HFF-Myc (cell line): Measurements from ENCODE around the gene NAT10.
A peak's percentile ranks its signal among the peaks of the same experiment; 100 is the strongest.

ENCODE experiments used
- DNase-seq: peaks from one replicate; pipeline ENCODE4 v3.0.0-alpha.2; 2011; ENCODE audit warnings: low read depth; ENCODE audit errors: extremely low read depth
- H3K4me3 ChIP-seq: replicated peaks from 2 replicates; pipeline ENCODE4 v1.5.1; 2011; ENCODE audit warnings: low read depth, mild to moderate bottlenecking, control low read depth, low read length
- TF ChIP-seq, protein P1 (sequence below): IDR thresholded peaks from 2 replicates; pipeline ENCODE4 v1.5.1; 2012; ENCODE audit warnings: mild to moderate bottlenecking, low read depth, low read length, control low read depth; ENCODE audit errors: missing control alignments

NAT10 gene

GRCh38 chr11:34105957-34106504, 602 bp downstream of the NAT10 start:
- no peak for DNase-seq

DNA sequence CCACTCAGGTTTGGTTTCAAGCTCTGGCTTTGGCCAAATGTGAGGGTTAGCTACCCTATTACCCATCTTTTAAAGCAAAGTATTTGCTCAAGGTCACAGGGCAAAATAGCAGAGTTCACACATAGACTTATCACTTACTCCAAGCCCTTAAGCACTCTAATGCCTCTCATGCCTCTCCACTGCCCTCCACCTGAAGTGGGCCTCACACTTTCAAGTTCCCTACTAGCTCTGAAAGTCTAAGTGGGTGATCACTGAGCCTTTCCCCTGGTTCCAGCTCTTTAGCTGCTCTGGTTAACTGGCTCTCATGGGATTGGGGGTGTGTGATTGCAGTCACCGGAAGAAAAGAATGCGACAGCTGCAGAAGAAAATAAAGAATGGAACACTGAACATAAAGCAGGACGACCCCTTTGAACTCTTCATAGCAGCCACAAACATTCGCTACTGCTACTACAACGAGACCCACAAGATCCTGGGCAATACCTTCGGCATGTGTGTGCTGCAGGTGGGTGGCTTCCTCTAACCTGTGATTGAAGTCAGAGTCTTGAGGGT, 6.4 kb downstream of the NAT10 start:
- TF ChIP-seq, protein P1, sequence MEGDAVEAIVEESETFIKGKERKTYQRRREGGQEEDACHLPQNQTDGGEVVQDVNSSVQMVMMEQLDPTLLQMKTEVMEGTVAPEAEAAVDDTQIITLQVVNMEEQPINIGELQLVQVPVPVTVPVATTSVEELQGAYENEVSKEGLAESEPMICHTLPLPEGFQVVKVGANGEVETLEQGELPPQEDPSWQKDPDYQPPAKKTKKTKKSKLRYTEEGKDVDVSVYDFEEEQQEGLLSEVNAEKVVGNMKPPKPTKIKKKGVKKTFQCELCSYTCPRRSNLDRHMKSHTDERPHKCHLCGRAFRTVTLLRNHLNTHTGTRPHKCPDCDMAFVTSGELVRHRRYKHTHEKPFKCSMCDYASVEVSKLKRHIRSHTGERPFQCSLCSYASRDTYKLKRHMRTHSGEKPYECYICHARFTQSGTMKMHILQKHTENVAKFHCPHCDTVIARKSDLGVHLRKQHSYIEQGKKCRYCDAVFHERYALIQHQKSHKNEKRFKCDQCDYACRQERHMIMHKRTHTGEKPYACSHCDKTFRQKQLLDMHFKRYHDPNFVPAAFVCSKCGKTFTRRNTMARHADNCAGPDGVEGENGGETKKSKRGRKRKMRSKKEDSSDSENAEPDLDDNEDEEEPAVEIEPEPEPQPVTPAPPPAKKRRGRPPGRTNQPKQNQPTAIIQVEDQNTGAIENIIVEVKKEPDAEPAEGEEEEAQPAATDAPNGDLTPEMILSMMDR = no peak
- no peak for DNase-seq
- no peak overlapping the region for H3K4me3 ChIP-seq

More at GRCh38 chr11:34105957-34106504, 602 bp downstream of the NAT10 start:
- TF ChIP-seq, protein P1 = no peak
- H3K4me3 ChIP-seq = peak overlapping the region; percentile 73

DNA sequence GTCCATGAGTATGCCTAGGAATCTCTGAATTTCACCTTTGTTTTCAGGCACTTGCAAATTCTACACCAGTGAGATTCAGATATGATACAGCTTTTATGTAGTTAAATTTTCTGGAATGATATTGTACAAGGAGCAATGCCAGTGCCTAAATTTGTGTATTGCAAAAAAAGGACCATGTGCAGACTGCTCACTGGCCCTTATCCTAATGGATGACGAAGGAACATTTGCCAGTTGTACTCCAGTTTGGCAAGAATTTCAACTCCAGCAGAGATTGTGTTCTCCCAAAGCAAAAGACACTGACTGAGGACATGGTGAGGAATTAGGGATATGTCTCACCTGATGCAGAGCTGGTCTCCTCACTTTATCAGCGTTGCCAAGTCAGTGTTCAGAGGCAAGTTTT, 8.6 kb downstream of the NAT10 start:
- no peak overlapping the region for H3K4me3 ChIP-seq
- TF ChIP-seq, protein P1 = no peak
- no peak for DNase-seq

DNA sequence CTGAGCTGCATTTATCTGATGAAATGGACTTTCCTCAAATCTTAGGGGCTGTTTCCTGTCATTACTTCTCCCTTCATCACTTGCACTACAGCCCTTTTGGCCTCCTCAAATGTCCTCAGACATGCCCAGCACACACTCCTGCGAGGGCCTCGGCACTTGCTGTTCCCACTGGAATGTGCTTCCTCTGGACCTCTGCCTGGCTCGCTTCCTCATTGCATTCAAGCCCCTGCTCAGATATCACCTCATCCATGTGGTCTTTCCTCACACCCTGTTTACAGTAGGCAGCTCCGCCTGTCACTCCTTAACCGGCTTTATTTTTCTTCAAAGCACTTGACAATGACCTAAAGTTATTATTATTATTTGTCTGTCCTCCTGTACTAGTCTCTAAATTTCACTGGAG, 9.0 kb downstream of the NAT10 start:
- TF ChIP-seq, protein P1 = no peak
- no peak for DNase-seq

GRCh38 chr11:34120651-34121050, 15.2 kb downstream of the NAT10 start:
- H3K4me3 ChIP-seq = no peak overlapping the region
- DNase-seq = no peak
- TF ChIP-seq, protein P1 = no peak

More for the DNA sequence above, 9.0 kb downstream of the NAT10 start:
- no peak overlapping the region for H3K4me3 ChIP-seq

GRCh38 chr11:34124885-34125668, 19.6 kb downstream of the NAT10 start:
- H3K4me3 ChIP-seq = no peak overlapping the region
- DNase-seq = no peak
- TF ChIP-seq, protein P1 = no peak
